GM18873 (cell line): Measurements from ENCODE around the gene H3-3A.

Source experiments
- ATAC-seq: cut with Tn5 transposase; IDR thresholded peaks from one replicate; pipeline ENCODE4 v1.9.1; 2021; ENCODE audit warnings: mild to moderate bottlenecking, moderate library complexity, moderate number of reproducible peaks; ENCODE audit not compliant: unreplicated experiment, low FRiP score

H3-3A gene

DNA sequence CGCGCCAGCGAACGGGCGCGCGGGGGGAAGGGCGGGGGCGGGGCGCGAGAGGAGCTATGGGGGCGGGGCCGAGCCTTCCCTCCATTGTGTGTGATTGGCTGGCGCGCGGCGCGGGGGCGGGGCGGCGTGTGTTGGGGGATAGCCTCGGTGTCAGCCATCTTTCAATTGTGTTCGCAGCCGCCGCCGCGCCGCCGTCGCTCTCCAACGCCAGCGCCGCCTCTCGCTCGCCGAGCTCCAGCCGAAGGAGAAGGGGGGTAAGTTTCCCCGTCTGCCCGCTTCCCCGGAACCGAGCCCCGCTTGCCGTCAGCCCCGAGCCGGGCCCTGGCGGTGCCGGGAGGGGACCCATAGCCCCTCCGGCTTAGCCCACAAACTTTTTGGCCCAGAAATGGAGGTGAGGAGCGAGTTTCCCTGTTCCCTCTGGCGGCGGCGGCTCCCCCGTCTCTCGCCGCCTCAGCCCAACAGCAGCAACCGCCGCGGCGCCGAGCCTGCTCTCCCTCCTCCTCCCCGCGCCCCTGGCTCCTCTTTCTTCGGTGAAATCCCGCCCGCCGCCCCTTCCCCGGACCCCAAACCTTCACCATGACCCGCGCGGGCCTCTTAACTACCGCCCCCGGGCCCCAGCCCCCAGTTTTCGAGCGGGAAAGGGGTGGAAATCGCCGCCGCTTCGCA lies at the start of gene H3-3A:
Gene H3-3A, plus strand, starts transcription at position 159 of the 666 bp plus-strand sequence. CDS start 1,636 bp downstream, outside the sequence.
- peak; percentile 54 for ATAC-seq

DNA sequence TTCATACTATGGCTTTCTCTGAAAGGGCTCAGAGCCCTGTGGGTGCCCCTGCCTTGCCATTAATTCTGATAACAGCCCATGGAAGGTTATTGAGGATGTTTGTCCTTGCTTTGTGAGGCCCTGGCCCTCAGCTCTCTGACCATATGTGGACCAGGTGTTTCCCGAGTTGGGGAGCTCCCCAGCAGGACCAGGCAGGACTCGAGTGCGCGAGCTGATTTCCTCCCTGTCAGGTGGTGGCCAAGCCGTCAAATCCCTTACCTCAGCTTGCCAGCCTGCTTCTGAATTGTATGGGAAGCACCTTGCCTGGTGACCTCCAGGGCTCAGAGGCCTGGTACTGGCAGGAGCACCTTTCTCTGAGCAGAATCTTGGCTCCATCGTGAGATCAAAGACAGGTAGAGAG lies 45.4 kb upstream of the H3-3A start:
- ATAC-seq = no peak

DNA sequence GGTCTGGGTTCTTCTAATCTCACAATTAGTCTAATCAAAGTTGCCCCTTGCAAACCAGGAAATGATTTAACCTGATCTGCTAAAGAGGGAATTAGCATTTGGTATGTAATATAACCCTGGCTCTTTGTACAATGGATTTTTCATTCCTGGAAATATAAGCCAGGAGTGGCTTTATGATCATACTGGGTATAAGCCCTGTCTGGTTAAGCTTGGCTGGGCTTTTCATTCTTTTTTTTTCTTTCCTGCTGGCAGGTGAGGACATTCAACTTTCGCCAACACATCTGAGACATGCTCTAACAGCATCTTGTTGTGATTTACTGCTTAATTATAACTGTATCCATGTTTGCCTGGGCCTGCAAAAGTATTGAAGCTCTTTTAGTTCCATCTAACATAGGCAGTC lies 42.9 kb upstream of the H3-3A start:
- no peak for ATAC-seq

DNA sequence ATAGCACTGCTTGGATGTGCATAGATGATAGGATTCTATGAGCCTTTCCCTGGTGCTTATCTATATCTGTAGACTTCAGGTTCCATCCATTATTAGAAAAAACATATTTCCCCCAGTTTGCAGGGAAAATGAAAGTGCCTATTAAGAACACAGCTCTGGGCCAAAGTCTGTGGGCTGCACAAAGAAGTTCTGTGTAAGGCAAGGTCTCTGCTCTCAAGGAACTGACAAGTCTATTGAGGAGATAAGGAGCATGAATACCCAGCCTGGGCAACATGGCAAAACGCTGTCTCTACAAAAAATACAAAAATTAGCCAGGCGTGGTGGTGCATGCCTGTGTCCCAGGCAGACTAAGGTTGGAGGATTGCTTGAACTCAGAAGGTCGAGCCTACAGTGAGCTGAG lies 41.1 kb upstream of the H3-3A start:
- no peak for ATAC-seq

DNA sequence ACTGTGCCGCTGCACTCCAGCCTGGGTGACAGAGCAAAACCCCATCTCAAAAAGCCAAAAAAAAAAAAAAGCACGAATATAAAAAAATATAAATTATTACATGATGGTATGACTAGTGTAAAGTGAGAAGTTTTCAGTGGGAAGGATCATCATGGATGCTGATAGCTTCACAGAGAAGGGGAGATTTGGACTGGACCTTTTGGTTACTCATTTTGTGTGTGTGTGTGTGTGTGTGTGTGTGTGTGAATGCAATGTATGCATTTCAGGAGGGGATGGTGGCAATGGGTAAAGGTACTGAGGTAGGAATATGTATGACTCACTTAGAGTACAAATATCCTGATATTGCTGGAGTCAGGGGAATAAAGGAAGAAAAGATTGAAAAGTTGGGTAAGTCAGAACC lies 40.7 kb upstream of the H3-3A start:
- no peak for ATAC-seq

DNA sequence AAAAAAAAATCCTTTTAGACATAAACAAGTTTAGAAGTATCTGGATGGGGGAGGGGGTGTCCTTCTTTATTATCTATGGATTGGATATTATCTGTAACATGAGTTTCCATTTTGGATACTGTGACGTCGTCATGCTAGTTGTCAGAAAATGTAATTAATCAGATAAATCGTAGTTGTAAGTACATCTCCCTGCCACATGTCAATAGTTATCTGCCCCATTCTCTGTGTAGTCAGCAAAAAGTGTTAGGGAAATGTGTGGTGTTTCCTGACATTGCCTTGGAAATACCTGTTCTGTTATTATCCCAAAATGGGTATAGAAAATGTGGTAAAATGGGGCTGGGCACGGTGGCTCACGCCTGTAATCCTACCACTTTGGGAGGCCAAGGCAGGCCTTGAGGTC lies 38.8 kb upstream of the H3-3A start:
- no peak for ATAC-seq

DNA sequence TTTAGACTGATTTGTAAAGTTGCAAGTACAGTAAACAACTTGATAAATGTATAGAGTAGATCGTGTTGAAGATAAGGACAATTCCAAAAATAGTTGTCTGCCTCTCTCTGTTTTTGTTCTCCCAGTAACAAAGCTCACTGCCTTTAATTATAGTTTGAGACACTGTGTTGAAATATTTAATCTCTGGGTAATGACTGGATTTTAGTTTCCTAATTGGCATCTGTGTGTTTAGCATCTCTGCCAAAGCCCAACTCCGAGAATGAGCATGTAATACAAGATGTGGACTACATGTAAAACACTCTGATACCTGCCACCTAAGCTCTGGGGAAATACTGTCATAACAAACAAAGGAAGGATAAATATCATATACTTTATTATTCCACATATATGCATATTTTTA lies 35.7 kb upstream of the H3-3A start:
- no peak for ATAC-seq

DNA sequence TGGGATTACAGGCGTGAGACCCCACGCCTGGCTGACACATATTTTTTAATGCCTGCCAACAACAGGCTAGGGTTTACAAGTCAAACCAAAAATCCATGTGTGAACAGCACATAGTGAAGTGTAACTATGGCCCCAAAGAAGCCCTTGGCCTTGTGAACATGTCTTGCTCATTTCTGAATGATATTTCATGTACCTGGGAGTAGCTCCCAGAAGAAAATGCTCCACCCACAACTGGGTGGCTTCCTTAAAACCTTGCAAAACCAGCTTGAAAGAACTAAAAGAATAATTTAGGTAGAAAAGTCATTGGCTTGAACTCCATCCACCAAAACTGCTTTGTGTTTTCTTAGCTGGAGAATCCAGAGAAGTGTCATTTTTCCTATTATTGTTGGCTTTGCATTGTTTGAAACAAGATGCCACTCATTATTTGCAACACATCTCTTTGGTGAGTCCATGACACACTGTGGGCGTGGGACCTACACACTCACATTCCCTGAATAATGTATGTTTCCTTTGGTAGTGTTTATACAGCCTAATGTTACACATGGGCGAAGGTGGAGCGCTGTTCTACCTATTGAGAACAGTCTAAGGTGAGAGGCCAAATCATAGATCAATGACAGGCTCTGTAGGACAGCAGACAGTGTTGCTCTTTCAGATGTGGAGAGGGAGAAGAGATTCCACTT lies 34.8 kb upstream of the H3-3A start:
- no peak for ATAC-seq

DNA sequence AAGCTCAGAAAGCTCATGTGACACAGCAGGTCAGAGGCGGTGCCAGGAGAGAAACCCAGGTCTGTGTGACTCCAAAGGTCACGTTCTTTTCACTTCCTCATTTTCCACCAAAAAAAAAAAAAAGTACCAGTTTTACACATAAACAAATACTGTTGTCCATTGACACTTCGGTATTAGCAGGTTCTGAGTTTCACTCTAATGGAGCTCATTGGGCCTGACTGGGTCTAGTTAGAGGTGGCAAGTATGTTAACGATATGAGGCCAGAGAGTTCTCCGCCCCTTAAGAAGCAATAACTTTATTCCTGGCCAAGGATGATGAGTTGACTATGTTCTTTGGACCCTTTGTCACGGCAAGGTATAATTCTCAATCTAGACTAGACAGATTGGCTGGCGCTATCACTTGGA lies 33.4 kb upstream of the H3-3A start:
- peak; percentile 82 for ATAC-seq

DNA sequence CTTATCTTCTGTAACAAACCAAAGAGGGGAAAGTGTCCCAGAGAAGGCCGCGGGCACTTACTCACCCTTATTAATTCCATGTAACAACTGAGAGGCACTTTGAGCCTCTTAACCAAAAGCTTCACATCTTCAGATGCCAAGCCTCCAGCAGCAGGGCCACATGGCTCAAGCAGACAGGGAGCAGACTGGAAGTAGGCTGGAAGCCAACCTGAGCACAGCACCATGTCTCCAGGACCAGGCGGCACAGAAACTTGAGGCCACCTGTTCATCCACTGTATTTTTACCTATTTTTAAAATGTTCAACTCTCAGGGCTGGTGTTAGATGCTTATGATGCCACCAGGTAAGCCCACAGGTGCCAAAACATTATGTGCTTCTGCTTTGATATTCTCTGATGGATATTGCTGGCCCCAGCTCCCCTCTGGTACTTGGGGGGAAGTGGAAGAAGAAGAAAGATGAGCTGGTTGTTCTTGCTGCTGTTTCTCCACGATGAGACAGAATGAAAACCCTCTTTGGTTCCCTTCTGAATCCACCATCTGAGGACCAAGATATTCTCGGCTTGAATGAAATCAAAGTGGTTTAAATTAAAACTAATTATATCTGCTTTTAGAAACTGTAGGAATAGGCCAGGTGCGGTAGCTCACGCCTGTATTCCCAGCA lies 32.8 kb upstream of the H3-3A start:
- no peak for ATAC-seq

DNA sequence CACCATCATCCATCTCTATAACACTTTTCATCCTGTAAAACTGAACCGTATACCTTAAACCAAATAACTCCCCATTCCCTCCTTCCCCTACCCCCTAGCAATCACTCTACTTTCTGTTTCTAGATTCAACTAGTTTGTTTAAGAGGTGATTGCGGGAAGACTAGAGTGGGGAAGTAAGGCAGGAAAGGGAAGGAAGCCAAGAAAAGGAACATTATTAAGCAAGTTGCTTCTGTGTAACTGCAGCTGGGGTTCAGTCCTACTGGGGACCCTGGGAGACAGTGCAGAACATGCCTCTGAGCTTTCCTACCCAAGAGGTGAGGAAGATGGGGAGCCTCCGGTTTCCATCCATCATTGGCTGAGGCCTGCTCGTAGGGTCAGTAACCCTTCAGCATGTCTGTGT lies 28.9 kb upstream of the H3-3A start:
- ATAC-seq = no peak

DNA sequence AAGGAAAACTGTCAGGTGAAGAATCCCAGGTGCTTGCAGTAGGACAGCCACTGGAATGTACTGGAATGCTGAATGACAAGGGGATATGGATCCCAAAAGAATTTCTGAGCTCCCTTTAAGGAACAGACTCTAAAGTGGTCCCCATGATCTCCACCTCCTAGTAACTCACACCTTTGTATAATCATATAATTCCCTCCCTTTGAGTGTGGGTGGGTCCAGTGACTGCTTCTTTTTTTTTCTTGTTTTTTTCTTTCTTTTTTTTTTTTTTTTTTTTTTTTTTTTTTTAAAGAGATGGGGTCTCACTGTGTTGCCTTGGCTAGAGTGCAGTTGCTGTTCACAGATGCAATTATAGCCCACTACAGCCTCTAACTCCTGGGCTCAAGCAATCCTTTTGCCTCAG lies 28.5 kb upstream of the H3-3A start:
- ATAC-seq = no peak

DNA sequence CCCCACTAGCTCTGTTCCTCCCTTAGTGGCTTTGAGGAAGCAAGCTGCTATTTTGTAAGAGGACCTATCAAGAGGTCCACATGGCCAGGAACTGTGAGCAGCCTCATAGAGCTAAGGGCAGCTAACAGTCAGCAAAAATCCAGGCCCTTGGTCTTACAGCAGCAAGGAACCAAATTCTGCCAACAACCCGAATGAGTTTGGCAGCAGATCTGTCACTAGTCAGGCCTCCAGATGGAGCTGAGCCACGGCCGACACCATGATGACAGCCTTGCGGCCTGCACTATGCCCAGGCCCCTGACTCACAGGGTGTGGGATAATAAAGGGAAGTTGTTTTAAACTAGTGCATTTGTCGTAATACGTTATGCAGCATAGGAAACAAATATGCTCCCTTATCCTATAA lies 28.0 kb upstream of the H3-3A start:
- no peak for ATAC-seq

DNA sequence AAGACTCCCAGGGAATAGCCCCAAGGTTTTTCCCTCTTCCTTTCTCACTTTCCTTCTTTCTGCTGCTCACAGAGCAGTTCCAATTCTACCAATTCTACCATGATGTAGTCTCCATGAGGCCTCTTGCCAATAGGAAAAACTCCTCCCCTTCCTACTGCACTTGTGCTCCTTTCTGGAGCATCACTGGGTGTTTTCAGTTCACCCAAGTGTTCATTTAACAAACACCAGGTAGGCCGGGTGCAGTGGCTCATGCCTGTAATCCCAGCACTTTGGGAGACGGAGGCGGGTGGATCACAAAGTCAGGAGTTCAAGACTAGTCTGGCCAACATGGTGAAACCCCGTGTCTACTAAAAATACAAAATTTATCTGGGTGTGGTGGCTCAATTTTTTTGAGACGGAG lies 26.6 kb upstream of the H3-3A start:
- no peak for ATAC-seq

DNA sequence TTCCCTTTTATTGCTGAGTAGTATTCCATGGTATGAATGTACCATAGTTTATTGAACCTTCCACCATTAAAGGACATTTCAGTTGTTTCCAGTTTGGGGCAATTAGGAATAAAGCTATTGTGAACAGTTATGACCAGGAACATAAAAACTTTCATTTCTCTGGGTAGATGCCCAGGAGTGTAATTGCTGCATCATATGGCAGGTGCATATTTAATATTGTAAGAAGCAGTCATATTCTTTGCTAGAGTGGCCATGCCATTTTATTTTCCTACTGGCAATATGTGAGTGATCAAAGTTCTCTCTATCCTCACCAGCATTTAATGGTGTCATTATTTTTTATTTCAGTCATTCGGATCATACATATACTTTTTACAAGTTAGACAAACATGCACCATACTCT lies 23.9 kb upstream of the H3-3A start:
- no peak for ATAC-seq

DNA sequence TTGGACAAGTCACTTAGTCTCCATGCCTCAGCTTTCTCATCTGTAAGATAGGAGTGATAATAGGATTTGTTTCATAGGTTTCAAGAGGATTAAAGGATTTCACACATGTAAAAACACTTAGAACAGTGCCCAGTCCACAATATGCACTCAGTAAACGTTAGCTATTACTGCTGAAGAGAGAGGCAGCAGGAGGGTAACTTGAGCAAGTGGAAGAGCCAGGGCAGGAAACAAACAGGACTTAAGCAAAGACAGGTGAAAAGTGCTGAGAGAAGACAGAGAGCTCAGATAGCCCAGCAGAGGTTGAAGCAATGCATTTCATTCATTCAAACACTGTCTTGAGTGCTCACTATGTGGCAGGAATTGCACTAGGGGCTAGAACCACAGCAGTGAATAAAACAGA lies 21.1 kb upstream of the H3-3A start:
- no peak for ATAC-seq

DNA sequence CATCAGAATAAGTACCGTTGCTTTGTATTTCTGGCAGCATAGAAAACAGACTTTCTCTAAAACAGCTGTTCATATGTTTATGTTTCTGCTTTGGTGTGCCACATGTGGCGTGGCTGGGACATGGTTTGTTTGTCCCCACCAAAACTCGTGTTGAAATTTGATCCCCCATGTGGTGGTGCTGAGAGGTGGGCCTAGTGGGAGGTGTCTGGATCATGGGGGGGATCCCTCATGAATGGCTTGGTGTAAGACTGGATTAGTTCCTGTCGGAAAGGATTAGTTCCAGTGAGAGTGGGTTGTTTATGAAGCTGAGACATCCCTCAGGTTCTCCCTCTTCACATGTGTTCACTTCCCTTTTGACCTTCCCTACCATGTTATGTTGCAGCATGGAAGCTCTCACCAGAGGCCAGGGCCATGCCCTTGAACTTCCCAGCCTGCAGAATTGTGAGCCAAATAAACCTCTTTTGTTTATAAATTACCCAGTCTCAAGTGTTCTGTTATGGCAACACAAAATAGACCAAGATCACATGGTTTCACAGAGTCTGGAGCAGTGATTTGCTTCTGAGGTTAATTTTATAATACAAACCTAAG lies 17.9 kb upstream of the H3-3A start:
- ATAC-seq = no peak

DNA sequence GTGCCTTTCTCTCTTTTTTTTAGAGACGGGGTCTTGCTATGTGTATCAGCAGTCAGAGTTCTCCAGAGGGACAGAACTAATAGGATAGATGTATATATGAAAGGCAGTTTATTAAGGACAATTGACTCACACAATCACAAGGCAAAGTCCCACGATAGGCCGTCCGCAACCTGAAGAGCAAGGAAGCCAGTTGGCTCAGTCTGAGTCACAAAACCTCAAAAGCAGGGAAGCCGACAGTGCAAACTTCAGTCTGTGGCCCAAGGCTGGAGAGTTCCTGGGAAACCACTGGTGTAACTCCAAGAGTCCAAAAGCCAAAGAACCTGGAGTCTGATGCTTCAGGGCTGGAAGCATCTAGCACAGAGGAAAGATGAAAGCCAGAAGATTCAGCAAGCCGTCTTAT lies 16.3 kb upstream of the H3-3A start:
- no peak for ATAC-seq

DNA sequence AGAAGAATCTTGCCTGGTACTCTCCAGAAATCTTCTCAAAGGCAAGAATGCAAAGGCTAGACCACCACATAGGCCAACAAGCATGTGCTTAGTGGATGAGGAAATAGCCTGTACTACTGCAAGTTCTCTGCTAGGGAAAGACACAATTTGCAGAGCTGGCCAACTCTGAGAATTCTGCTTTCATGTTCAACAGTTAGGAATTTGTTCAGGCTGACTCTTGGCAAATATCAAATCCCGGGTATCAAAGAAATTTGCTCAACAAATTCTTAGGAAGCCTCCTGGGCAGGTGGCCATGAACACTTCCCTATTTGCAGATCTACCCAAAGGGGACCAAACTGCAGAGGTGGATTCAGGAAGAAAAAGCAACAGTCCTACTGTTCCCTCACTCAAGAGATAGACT lies 15.0 kb upstream of the H3-3A start:
- ATAC-seq = no peak

DNA sequence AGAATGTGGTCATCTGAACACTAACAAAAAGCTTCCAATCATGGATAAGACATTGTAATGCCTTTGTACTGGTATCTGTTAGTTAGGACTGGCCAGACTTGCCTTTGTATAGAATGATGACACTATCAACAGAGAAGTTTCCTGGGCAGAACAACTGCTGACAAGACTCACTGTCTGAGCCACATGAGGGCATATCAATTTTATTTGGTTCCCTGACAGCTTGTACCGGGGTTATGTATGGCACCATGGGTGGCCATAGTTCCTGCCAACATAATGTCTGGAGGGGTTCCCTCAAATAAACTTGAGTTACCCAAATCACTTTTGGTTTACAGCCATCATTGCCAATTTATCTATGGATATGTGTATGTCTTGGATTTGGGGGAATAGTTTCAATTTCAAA lies 13.6 kb upstream of the H3-3A start:
- ATAC-seq = no peak

DNA sequence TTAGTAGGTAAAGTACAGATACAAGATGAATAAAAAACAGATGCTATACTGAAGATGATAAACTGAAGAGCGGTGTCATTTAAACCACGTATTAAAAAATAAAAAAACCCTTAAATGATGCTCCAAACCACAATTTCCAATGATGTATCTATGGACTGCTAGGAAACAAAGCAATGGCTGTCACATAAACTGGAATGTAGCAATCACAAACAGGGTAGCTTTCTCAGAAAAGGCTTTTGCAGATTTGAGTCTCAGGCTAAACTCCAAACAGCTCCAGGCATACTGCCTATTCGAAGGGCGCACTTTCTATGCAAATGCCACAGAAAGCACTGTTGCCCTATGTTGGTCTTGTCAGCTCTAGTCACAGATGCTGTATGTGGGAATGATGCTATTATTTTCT lies 12.4 kb upstream of the H3-3A start:
- no peak for ATAC-seq

DNA sequence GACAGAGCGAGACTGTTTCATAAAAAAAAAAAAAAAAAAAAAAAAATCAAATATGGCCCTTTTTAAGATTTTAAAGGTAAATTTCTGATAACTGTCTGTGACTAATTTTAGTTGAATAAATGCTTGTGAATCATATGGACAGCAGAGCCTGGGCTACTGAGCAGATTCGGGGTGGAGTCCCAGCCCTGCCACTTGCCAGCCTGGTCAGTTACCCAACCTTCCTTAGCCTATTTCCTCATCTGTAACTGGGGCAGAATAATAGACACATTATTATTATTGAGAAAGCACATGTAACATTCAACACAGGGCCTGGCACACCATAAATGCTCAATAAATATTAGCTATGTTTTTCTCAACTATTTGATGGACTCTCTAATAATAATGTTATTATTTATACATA lies 11.2 kb upstream of the H3-3A start:
- ATAC-seq = no peak
